Measurements from ENCODE around the gene PPP6R2. TPM values are rescaled to one million over a fixed set of nuclear protein-coding genes. Genes with fewer than 3 reads are reported as not detected.

The PPP6R2 gene
- total RNA-seq, 1 experiment from 2014 or later, result 61.3 TPM

DNA sequence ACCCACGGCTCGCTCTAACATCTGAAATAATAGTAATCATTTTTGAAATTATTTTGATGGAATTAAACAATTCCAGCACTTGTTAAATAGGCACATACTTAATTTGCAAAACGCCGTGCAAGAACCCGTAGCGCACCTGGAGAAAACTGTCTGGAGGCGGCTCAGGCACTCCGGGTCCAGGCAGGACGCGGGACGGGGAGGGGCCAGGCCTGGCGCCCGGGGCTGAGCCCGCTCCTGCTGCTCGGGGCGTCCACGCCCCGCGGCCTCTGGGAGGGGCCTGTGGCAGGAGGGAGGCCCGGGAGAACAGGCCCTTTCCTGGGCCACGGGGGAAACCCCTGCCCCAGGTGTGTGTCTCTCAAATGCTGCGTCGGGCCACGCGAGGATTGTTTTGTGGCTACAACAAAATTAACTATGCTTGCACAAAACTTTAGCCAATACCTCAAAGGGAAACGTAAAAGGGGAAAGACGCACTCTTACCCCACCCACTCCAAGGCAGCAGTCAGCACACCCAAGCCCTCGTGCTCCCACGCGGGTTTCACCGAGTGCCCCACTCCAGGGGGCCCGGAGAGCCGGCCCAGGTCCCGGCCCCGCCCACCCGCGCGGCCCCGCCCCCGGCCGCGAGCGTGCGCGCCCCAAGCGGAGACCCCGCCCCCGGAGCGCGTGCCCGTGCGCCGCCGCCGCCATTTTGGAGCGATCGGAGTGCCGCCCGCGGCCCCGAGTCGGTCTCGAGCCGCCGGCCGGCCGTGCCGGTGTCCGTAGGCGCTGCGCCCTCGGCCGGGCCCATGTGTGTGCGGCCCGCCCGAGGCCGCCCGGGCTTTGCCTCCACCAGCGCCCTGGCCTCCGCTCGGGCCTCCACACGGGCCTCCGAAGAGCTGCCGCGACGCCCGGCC, at the start of gene PPP6R2 (continued):
- peak; percentile 90 for TF ChIP-seq YY1 (IDR thresholded peaks at IDR 0.05; ENCODE audit: extremely low read depth, insufficient replicate concordance, low read depth, low read length)
- TF ChIP-seq, protein P1, sequence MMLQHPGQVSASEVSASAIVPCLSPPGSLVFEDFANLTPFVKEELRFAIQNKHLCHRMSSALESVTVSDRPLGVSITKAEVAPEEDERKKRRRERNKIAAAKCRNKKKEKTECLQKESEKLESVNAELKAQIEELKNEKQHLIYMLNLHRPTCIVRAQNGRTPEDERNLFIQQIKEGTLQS (IDR thresholded peaks at IDR 0.05), result no peak
- TF ChIP-seq JUND (IDR thresholded peaks at IDR 0.05), result no peak
- no peak for TF ChIP-seq POLR2A (IDR thresholded peaks at IDR 0.05; ENCODE audit: borderline replicate concordance, extremely low read depth, insufficient read depth, insufficient read length)
- TF ChIP-seq, protein P2, sequence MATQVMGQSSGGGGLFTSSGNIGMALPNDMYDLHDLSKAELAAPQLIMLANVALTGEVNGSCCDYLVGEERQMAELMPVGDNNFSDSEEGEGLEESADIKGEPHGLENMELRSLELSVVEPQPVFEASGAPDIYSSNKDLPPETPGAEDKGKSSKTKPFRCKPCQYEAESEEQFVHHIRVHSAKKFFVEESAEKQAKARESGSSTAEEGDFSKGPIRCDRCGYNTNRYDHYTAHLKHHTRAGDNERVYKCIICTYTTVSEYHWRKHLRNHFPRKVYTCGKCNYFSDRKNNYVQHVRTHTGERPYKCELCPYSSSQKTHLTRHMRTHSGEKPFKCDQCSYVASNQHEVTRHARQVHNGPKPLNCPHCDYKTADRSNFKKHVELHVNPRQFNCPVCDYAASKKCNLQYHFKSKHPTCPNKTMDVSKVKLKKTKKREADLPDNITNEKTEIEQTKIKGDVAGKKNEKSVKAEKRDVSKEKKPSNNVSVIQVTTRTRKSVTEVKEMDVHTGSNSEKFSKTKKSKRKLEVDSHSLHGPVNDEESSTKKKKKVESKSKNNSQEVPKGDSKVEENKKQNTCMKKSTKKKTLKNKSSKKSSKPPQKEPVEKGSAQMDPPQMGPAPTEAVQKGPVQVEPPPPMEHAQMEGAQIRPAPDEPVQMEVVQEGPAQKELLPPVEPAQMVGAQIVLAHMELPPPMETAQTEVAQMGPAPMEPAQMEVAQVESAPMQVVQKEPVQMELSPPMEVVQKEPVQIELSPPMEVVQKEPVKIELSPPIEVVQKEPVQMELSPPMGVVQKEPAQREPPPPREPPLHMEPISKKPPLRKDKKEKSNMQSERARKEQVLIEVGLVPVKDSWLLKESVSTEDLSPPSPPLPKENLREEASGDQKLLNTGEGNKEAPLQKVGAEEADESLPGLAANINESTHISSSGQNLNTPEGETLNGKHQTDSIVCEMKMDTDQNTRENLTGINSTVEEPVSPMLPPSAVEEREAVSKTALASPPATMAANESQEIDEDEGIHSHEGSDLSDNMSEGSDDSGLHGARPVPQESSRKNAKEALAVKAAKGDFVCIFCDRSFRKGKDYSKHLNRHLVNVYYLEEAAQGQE (IDR thresholded peaks at IDR 0.05; ENCODE audit: low read depth), result no peak
- no peak; the same call in 1 of the 2 replicates for TF ChIP-seq SIN3A (IDR thresholded peaks at IDR 0.05; ENCODE audit: low read depth)

DNA sequence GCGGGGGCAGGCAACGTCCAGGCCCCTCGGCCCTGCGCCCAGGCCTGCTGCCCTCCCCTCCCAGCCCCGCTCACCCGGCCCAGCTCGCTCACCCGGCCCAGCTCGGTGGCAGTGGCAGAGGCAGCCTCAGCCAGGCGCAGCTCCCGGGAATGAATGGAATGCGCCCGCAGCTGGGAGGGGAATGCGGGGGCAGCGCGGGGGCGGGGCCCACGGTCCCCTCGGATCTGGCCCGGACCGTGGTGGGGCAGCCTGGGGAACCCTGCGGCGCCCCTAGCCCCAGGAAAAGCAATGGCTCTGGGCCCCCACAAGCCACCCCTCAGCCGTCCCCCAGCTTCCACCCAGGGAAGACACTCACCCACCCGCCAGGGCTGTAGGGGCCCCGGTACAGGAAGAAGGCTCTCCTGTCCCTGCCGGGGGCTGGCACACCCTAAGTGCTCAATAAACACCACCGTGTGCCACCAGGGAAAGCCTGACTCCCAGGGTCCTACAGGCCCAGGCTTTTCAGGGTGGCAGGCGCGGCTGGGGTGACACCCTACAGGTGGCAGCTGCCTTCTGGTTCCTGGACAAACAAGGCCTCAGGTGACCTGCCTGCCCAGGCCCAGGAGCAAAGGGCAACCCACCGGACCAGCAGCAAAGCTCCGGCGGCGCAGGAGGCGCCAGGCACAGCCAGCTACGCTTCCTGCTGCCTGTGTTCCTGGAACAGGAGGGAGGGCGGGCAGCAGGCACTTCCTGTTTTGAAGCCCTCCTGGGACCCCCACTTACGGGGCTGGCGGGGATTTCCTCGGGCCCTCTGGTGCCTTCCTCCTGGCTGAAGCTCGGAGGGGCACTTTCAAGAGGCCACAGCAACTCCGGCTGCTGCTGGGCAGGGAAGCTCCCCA, 49.4 kb upstream of the PPP6R2 start:
- Histone ChIP-seq H3K9me2 (ENCODE audit: insufficient read depth) (no peaks in the 10 kb centered on the region), H3K27me3 (ENCODE audit: insufficient read depth, low read length) (no peaks in the 10 kb centered on the region), H3K4me2 (ENCODE audit: low read length) (peak overlapping the region; percentile 92), H3K4me1 (ENCODE audit: control insufficient read depth in 1 of 2, insufficient read depth in 2 of 2, low read length in 2 of 2) (peaks cover 53 to 65% of the 10 kb centered on the region in 2 experiments), H3K9ac (ENCODE audit: low read length) (peak overlapping the region; percentile 73), H3K27ac (ENCODE audit: low read depth, low read length) (peak overlapping the region; percentile 99), H3K4me3 (replicated peaks in 1 of 2; ENCODE audit: low read depth in 1 of 2, low read length in 2 of 2) (peak overlapping the region; percentile 40 to 56), H2AFZ (ENCODE audit: low read depth, low read length, poor library complexity, severe bottlenecking) (no peak overlapping the region), H3K36me3 (ENCODE audit: control insufficient read depth in 1 of 2, insufficient read depth in 2 of 2, low read length in 2 of 2) (peaks cover 7 to 36% of the 10 kb centered on the region in 2 experiments; a peak in 3 of 4 replicates), H4K20me1 (ENCODE audit: insufficient read depth) (no peaks in the 10 kb centered on the region), H3K79me2 (ENCODE audit: insufficient read depth, low read length) (peaks cover 100% of the 10 kb centered on the region), H3K9me3 (ENCODE audit: control insufficient read depth in 1 of 2, insufficient read depth in 1 of 2, low read depth in 1 of 2, low read length in 2 of 2) (no peaks in the 10 kb centered on the region)
- ChIA-PET CTCF (interaction anchor here (0.9 to 1.2 kb wide), 3 partner anchors 10 to 17 kb away, joined by 3 read pairs; no protein-coding TSS in a partner anchor), POLR2A (interaction anchor here (1.0 to 2.7 kb wide), 4 partner anchors 10 to 12 kb away, joined by 3 to 11 read pairs (median 5); no protein-coding TSS in a partner anchor), RAD21 (ENCODE audit: low non-redundant PET in 1 of 2, low total read pairs in 2 of 2, uncharacterized antibody in 2 of 2, unreplicated experiment in 2 of 2) (no interaction called here)
- intact Hi-C loops (cut with micrococcal nuclease), result no loop called here
- TF ChIP-seq, protein P3, sequence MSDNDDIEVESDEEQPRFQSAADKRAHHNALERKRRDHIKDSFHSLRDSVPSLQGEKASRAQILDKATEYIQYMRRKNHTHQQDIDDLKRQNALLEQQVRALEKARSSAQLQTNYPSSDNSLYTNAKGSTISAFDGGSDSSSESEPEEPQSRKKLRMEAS (IDR thresholded peaks at IDR 0.05), result no peak
- TF ChIP-seq CBX3 (IDR thresholded peaks at IDR 0.05; ENCODE audit: low read depth), result no peak
- no peak for TF ChIP-seq POLR2A (IDR thresholded peaks at IDR 0.05; ENCODE audit: borderline replicate concordance, extremely low read depth, insufficient read depth, insufficient read length)
- TF ChIP-seq ZFX (IDR thresholded peaks at IDR 0.05), result 0 out of 2 replicates have a peak, but pooled peaks have one; percentile 6
- no peak for TF ChIP-seq JUND (IDR thresholded peaks at IDR 0.05)
- peak; percentile 96 for TF ChIP-seq EGR1 (IDR thresholded peaks at IDR 0.05; ENCODE audit: low read depth)
- TF ChIP-seq TCF7L2 (IDR thresholded peaks at IDR 0.05; ENCODE audit: borderline replicate concordance, extremely low read depth, insufficient read depth, insufficient read length), result no peak
- TF ChIP-seq RAD21 (IDR thresholded peaks at IDR 0.05; ENCODE audit: low read depth), result no peak
- no peak for TF ChIP-seq EZH2phosphoT487 (IDR thresholded peaks at IDR 0.05; ENCODE audit: borderline replicate concordance)
- TF ChIP-seq, protein P4, sequence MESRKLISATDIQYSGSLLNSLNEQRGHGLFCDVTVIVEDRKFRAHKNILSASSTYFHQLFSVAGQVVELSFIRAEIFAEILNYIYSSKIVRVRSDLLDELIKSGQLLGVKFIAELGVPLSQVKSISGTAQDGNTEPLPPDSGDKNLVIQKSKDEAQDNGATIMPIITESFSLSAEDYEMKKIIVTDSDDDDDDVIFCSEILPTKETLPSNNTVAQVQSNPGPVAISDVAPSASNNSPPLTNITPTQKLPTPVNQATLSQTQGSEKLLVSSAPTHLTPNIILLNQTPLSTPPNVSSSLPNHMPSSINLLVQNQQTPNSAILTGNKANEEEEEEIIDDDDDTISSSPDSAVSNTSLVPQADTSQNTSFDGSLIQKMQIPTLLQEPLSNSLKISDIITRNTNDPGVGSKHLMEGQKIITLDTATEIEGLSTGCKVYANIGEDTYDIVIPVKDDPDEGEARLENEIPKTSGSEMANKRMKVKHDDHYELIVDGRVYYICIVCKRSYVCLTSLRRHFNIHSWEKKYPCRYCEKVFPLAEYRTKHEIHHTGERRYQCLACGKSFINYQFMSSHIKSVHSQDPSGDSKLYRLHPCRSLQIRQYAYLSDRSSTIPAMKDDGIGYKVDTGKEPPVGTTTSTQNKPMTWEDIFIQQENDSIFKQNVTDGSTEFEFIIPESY (IDR thresholded peaks at IDR 0.05; ENCODE audit: extremely low read depth, insufficient replicate concordance, low read length), result no peak
- DNase-seq (ENCODE audit: low read depth, low spot score) (no peak), ATAC-seq (peak; percentile 79)
- BruUV-seq (replicated peaks), result no TSS peak
